GM21447 (cell line): ENCODE measurements around the gene CDKN2B.

Source experiments
- ATAC-seq: cut with Tn5 transposase; IDR thresholded peaks from one replicate; pipeline ENCODE4 v1.9.1; 2021; ENCODE audit not compliant: unreplicated experiment

The CDKN2B gene

DNA sequence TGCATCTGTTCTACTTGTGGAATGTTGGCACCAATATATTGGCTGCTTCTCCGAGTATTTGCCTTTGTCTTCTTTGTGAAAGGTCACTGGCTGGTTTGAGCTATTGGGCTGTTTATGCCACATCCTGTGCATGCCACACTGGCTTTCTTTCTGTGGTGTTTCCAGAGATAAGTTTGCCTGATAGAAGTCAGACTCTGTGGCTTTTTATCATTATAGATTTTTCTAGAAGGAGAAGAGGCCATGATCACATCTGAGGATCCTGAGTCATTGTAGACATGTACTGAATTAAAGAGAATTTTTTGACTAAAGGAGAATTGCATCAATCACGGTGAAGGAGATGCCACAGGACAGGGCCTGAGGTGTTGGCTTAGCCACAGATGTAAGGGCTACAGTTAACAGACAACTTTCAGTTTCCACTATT is 26.5 kb upstream of the CDKN2B start:
- ATAC-seq: no peak

DNA sequence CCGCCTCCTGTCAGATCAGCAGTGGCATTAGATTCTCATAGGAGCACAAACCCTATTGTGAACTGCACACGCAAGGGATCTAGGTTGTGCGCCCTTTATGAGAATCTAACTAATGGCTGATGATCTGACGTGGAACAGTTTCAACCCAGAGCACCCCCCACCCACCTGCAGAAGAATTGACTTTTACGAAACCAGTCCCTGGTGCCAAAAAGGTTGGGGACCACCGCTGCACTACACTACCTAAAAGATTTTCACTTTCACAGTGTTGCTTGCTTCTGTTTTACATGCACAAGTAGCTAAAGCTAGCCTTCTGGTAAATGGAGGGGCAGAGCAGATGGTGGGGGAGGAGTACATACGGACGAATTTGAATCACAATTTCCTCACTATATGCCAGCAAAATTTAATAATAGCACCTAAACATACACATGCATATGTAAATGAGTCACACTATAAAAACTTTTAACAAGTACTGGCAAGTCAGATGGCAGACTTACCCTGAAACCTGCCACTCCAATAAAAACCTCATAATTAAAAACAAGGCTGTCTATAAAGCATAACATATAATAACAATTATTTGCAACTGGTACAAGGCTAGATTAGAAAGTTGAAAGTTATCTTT is 24.0 kb upstream of the CDKN2B start:
- no peak for ATAC-seq

DNA sequence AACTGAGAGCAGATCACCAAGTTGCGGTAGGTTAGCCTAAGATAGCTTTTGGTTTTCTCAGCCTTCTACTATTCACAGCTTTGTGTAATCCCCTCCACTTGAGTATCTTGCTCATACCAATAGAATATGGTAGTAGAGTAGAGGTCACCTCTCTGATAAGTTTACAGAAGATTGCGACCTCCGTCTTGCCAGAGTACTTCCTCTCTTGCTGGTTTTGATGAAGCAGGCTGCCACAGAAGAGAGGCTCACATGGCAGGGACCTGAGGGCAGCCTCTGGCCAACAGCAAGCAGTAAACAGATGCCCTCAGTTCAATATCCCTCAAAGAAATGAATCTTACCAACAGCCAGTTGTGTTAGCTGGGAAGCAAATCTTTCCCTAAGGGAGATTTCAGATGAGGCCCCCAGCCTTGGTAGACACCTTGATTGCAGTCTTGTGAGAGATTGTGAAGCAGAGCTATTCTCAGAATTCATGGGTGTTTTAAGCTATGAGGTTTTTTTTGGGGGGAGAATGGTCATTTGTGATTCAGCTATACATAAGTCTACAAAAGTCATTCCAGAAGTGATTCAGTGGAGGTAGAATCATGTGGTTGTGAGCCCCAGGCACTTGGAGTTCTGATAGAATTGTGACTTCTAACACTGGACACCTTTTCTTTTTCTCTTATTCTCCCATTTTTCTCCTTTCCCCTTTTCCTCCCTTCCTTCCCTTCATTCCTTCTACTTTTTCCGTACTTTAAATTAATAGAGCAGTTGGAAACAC is 22.7 kb upstream of the CDKN2B start:
- ATAC-seq: no peak

DNA sequence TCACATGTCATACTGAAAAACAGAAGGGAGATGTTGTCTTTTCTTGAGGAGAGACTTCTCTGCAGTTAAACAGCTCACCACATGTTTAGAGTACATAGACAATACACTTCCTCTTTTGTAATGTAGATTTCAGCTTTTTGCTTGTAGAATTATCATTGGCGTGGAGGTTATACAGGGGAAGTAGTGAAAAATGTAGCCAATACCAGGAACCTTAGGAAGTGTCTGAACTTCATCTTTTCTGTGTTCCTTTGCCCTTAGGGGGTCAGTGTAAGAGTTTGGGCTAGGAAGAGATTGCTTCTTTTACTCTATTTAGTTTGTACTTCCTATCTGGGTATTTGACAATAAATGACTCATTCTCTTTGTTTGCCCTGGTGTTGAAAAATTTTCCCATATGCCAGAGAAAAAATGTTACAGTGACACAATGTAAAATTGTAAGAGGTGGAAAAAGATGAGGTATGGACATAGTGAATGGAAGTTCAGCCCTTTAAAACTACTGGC is 21.0 kb upstream of the CDKN2B start:
- ATAC-seq: peak; percentile 65

DNA sequence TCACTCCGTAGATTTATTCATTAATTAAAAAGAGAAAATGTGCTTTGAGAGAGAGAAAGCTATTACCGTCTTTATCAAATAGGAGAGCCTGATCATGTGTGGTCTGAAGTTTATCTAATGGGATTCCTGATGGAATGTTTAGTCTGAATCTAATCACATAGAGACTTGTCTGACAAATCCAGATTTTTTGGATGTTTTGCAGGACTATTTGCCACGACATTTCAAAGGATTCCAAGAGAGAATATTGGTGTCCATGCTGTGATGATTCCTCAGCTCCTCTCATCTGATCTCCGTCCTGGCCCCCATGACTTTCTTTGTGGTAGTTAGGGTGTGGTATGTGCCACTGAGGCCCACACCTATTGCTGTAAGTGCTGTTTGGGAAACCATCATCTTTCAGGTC is 20.1 kb upstream of the CDKN2B start:
- ATAC-seq: no peak

DNA sequence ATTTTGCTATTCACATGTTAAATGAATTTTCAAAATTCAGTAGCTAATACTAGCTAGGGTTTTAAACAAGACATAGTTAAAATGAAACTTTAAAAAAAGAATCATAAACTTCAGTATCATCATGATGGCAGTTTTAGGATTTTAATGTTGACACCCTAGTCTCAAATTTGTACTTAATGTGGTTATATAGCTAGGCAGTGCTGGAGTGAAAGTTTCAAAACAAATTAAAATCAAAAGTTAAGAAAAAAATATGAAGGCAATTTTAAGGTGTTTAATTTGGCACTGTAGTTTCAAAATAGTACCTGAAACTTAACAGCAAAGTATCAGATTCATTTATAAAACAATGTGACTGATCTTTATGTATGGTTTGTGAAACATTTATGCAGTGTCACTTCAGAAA is 19.3 kb upstream of the CDKN2B start:
- ATAC-seq: no peak

DNA sequence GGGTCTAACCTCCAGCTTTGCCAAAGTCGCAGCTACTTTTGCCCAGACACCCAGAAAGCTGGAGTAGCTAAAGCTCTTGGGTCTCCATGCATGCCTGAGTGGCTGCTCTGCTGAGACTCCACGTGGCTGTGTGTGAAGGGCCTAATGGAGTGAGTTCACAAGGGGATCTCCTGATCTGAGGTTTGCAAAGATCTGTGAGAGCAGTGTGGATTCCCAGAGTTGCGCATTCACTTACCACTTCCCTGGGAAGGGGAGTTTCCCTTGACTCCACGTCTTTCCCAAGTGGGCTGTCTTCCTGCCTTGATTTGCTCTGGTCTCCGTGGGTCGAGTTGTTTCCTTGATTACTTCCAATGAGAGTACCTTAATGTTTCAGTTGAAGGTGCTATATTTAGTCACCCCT is 17.6 kb upstream of the CDKN2B start:
- no peak for ATAC-seq

DNA sequence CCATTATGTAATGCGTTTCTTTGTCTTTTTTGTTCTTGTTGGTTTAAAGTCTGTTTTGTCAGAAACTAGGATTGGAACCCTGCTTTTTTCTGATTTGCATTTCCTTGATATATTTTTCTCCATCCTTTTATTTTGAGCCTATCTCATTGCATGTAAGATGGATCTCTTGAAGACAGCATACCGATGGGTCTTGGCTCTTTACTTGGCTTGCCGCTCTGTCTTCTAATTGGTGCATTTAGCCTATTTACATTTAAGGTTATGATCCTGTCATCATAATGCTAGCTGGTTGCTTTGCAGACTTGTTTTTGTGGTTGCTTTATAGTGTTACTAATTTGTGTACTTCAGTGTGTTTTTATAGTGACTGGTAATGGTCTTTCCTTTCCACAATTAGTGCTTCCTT is 13.3 kb upstream of the CDKN2B start:
- ATAC-seq: no peak

DNA sequence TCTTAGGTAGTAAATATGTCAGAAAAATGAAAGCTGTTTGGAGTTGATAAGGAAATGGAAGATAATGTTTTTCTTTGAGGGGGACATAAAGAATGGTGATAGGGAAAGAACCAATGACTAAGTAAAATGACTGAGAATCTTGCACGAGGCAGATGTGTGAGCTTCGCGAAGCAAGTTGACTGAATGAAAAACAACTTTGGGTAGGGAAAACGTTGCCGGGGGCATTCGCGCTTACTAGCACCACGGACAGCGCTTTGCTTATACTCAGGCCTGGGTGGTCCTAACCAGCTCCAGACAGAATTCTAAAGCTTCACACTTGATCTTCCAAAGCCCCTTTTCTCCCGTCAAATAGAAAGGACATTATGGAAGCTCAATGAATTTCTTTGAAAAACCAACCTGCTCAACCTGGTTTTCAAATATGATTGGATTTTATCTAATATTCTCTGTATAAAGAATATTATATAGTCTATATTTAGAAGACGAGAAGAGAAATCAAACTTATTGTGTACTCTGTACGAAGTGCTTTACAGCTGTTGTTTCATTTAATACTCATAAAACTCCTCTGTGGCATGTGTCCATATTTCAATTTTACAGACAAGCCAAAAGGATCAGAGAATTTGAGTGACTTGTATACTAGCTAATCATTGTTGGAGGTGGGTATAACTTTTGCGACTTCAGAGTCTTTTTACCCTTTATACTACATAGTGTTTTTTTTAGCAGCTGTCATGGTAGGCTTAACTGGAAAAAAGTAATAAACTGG is 1.9 kb upstream of the CDKN2B start:
- no peak for ATAC-seq

DNA sequence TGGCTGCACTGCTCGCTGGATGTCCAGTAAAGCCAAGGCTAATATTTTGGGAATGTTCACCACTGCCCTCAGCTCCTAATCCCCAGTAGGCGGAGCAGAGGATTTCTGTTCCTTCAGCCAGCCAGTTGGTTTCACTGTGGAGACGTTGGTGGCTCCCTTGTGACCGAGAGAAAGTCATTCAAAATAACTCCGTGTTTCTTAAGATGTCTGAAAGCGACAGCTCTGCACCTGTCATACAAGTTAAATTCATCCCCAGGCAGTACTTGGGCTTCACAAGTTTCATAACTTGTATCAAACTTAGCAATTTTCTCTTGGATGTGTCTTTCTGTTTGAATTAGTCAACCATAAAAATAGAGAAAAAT is 382 bp upstream of the CDKN2B start:
- ATAC-seq: peak; percentile 32

DNA sequence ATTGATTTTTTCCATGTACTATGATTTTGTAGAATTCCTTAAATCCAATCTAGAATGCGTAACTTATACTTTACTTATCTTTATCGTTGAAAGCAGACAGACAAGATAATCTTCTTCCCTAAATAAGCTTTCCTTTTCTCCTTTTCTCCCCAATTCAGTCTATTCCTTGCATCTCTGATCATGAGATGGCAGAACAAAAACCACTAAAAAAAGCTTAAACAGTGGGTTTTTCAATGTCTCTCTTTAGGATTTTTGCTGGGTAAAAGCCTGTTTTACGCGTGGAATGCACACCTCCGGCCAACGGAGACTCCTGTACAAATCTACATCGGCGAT is 755 bp downstream of the CDKN2B start:
- no peak for ATAC-seq

DNA sequence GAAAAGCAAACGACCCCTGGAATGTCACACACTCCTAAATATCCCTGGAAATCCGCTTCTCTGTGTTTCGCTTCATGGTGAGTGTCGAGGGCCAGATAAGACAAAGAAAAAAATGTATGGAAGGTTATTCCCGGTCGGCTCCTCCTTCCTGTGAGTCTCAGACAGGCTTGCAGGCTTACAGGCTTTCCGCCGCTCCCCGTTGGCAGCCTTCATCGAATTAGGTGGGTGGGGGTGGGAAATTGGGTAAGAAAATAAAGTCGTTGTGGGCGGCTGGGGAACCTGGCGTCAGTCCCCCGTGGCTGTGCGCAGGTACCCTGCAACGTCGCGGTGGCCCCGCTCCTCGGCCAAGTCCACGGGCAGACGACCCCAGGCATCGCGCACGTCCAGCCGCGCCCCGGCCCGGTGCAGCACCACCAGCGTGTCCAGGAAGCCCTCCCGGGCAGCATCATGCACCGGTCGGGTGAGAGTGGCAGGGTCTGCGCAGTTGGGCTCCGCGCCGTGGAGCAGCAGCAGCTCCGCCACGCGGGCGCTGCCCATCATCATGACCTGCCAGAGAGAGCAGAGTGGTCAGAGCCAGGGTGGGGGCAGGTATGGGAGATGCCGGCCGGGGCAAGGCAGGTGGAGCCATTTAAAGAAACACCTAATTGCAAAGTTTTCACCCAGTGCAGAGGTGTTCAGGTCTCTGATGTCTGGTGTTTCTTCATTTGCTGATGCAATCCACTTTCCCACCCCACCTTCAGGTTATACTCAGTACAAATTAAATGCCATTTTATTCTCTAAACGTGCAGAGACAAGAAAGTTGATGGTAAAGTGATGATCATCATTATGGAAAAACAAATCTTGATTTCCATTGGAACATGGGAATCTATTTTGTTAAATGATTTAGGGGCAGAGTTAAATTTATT is 3.2 kb downstream of the CDKN2B start:
- ATAC-seq: no peak

DNA sequence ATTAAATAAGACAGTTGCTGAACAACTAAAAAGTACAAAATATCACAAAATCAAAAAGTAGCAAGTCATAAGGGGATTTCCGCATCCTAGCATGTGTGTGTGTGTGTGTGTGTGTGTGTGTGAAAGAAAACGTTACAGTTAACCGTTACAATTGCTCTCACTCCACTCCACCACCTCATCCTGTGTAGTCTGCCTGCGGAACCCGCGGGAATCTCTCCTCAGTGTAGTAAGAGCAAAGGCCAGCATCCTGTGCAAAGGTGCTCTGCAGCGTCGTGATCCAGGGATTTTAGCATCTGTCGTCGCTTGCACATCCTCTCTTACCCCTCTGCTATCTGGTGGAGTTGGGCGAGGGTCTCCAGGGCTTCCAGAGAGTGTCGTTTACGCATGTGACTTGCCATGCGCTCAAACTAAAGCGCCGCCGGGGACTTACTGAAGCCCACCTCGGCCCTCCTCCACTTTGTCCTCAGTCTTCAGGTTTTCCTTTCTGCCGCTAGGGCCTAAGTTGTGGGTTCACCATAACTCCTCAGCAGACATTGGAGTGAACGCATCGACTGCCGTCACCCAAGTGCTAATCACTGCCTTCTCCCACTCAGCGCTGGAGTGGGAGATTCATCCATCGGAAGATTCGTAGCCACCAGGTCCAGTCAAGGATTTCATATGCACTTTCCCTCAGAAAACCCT is 3.9 kb downstream of the CDKN2B start:
- ATAC-seq: no peak

DNA sequence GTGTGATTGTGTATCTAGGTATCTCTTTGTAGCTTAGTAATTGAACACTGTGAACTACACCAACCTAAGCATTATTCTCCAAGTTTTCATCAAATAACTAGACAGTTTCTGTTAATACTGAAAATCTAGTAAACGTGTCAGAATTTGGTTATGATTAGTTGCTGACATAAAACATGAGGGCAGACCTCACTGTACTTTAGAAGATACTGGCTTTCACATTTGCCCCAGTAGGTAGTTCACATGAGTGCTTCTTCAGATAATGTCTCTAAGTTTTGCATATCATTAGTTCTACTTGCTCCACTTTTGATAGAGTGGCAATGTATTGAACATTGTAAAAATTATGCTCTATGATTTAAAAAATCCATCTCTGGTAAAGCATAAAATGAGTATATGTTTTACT is 7.1 kb downstream of the CDKN2B start:
- no peak for ATAC-seq

DNA sequence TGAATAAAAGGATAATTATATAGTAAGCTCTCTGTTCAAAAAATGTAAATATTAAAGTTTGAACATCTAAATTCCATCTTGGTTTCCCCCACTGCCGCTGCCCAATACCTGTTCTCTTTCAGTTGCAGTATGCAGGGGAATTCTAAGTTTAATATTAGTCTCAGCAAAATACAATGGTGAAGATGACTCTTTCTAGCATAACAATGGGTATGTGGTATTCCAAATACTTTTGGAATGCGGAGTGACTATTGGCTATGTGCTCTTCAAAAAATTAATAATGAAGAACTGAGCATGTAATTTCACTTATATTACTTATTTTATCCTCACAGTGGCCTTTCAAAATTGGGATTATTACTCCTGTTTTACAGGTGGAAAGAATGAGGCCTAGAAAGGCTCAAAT is 11.1 kb downstream of the CDKN2B start:
- no peak for ATAC-seq

DNA sequence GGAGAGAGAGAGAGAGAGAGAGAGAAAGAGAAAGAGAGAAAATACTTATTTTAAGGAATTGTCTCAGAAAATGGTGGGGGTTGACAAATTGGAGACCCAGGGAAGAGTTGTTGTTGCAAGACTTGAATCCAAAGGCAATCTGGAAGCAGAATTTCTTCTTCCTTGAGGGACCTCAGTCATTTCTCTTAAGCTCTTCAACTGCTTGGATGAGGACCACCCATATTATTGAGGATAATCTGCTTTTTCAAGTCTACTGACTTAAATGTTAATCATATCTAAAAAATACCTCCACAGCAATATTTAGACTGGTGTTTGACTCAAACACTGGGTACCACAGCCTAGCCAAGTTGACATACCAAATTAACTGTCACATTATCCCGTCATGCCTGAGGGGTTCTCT is 11.6 kb downstream of the CDKN2B start:
- no peak for ATAC-seq

DNA sequence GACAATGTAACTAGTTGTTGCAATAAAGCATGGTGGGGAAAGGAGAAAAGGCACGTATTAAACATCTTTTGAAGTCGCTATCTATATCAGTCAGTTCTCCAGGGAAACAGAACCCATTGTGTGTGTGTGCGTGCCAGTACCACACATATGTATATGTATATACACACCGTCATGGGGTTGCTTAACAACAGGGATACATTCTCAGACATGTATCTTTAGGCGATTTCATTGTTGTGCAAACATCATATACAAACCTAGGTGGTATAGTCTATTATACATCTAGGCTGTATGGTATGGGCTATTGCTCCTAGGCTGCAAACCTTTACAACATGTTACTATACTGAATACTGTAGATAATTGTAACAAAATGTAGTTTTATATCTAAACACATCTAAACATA is 12.2 kb downstream of the CDKN2B start:
- no peak for ATAC-seq

DNA sequence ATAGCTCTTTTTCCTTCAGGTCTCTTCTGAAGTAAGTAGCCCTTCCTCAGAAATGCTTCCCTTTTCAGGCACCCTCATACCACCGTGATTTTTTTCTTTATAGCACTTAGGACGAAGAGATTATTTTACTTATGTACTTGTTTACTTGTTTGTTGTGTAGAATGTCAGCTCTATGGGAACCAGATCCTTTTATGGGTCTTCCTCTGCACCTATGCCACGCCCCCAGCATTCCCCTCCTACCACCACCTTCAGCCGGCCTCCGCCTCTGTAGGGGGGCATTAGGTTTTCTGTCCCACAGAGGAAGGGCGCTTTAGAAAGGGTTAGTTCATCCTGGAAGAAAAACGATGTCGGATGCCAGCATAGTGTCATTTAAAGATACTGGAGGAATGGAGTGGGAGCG is 12.7 kb downstream of the CDKN2B start:
- ATAC-seq: no peak

DNA sequence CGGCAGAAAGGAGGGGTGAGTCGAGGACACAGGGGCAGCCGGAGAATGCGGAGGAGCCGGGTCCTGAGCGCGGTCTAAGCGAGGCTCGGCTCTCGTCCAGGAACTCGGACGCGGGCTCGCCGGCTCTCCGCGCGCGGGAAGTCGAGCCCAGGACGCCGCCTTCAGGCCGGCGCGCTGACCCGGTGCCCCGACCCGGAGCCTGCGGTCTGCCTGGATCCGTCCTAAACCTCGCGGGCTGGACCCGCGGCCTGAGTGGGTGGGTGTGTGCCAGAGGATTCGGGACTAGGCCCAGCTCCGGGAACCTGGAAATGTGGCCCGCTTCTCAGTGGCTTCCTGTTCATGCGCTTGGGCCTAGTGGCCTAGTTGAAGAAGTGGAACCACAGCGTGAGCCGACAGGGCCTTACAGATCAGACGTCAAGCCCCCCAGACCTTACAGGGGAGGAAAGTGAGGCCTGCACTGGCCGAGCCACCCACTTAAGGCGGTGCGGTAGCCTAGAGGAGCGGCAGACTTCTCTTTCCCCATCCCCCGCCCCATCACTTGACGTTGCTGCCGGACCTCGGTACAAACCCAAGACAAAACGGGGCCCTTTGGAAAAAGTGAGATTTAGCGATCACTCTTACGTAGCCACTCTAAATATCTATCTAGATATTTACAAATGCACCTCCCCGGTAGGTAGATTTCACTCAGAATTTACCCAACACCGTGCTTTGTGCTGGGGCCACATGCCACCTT is 13.3 kb downstream of the CDKN2B start:
- ATAC-seq: peak; percentile 27
